DOHH2 (cell line): ENCODE results near the gene PLCB4.

Experiments
- H3F3A ChIP-seq: fragments of 200-600 bp; sonication (generic), shearing (Covaris generic); 2 replicates; pipeline ENCODE4 v1.6.0; 2016; ENCODE audit warnings: antibody characterized with exemption, mild to moderate bottlenecking; ENCODE audit not compliant: control insufficient read depth, insufficient read depth
- H3K27ac ChIP-seq: fragments of 200-600 bp; sonication (generic); 2 replicates; pipeline ENCODE4 v1.5.1; 2014; ENCODE audit warnings: low read depth, mild to moderate bottlenecking, low read length, moderate library complexity
- H3K27me3 ChIP-seq: fragments of 200-600 bp; sonication (generic); 2 replicates; pipeline ENCODE4 v1.6.1; 2014; ENCODE audit warnings: mild to moderate bottlenecking, low read length, mixed read lengths; ENCODE audit not compliant: control insufficient read depth
- H3K36me3 ChIP-seq: fragments of 200-600 bp; sonication (generic); 2 replicates; pipeline ENCODE4 v1.6.1; 2014; ENCODE audit warnings: mild to moderate bottlenecking, low read length, moderate library complexity, mixed read lengths; ENCODE audit not compliant: control insufficient read depth
- H3K4me1 ChIP-seq: fragments of 200-600 bp; sonication (generic); 2 replicates; pipeline ENCODE4 v1.6.1; 2014; ENCODE audit warnings: mild to moderate bottlenecking, low read length, mixed read lengths; ENCODE audit not compliant: control insufficient read depth
- H3K4me2 ChIP-seq: fragments of 200-600 bp; sonication (generic); 2 replicates; pipeline ENCODE4 v1.6.0; 2014; ENCODE audit warnings: mild to moderate bottlenecking, low read length, moderate library complexity
- H3K4me3 ChIP-seq: fragments of 200-600 bp; sonication (generic); 2 replicates; pipeline ENCODE4 v1.5.1; 2014; ENCODE audit warnings: mild to moderate bottlenecking, low read length, mixed read lengths
- H3K79me2 ChIP-seq: fragments of 200-600 bp; sonication (generic); 2 replicates; pipeline ENCODE4 v1.6.1; 2014; ENCODE audit warnings: mild to moderate bottlenecking, low read length, mixed read lengths; ENCODE audit not compliant: control insufficient read depth
- H3K9me2 ChIP-seq: fragments of 200-600 bp; sonication (generic); replicated peaks from 2 replicates; pipeline ENCODE4 v1.6.1; 2014; ENCODE audit warnings: mild to moderate bottlenecking, low read length, mixed read lengths; ENCODE audit not compliant: control insufficient read depth
- H3K9me3 ChIP-seq: fragments of 200-600 bp; sonication (generic); 2 replicates; pipeline ENCODE4 v1.6.1; 2014; ENCODE audit warnings: antibody characterized with exemption, low read length, mixed read lengths; ENCODE audit not compliant: control insufficient read depth, insufficient read depth
- H4K20me1 ChIP-seq: fragments of 200-600 bp; sonication (generic); 2 replicates; pipeline ENCODE4 v1.6.0; 2014; ENCODE audit warnings: low read depth, mild to moderate bottlenecking, antibody characterized with exemption, low read length, moderate library complexity; ENCODE audit not compliant: control insufficient read depth, insufficient read depth
- CTCF ChIP-seq: fragments of 200-600 bp; sonication (generic); IDR thresholded peaks from one replicate; pipeline ENCODE4 v1.5.1; 2014; ENCODE audit warnings: antibody characterized with exemption, mild to moderate bottlenecking, low read depth, low read length; ENCODE audit not compliant: poor library complexity, severe bottlenecking
- EZH2phosphoT487 ChIP-seq: fragments of 200-600 bp; sonication (generic); IDR thresholded peaks from 2 replicates; pipeline ENCODE4 v1.6.1; 2017; ENCODE audit warnings: borderline replicate concordance, mild to moderate bottlenecking, antibody characterized with exemption, low read length, moderate library complexity, mixed read lengths

The PLCB4 gene

DNA sequence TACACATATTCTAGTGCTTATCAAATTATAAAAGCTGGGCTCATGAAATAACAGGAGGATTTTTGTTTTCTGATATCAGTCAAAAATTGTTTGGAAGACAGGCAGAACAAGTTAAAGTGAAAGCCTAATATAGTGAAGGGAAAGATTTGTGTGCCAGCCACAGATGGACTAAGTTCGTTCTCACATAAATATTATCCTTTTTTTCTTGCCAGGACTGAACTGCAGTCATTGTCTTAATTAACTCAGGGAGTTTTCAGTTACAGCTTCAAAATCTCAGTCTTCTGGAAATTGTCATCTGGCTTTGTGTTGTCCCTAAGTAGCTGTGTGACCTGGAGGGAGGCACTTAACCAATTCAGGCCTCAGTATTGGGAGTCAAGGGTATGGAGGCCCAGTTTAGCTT, 40.7 kb downstream of the PLCB4 start:
- no peaks in the 10 kb centered on the region for H3K4me1 ChIP-seq
- H3F3A ChIP-seq: no peaks in the 10 kb centered on the region
- H3K4me3 ChIP-seq: no peak overlapping the region
- H3K27me3 ChIP-seq: no peaks in the 10 kb centered on the region
- H3K4me2 ChIP-seq: no peak overlapping the region
- H3K79me2 ChIP-seq: no peaks in the 10 kb centered on the region
- H3K9me2 ChIP-seq: no peaks in the 10 kb centered on the region
- H3K9me3 ChIP-seq: no peaks in the 10 kb centered on the region
- no peaks in the 10 kb centered on the region for H4K20me1 ChIP-seq
- H3K36me3 ChIP-seq: no peaks in the 10 kb centered on the region
- TF ChIP-seq EZH2phosphoT487: no peak
- TF ChIP-seq CTCF: no peak
- no peak overlapping the region for H3K27ac ChIP-seq

GRCh38 chr20:9110365-9110764, 41.5 kb downstream of the PLCB4 start:
- no peak overlapping the region for H3K4me2 ChIP-seq
- no peaks in the 10 kb centered on the region for H3K36me3 ChIP-seq
- no peaks in the 10 kb centered on the region for H3K9me3 ChIP-seq
- H3K27ac ChIP-seq: no peak overlapping the region
- H3K4me3 ChIP-seq: no peak overlapping the region
- TF ChIP-seq EZH2phosphoT487: no peak
- no peaks in the 10 kb centered on the region for H3K27me3 ChIP-seq
- no peaks in the 10 kb centered on the region for H4K20me1 ChIP-seq
- no peaks in the 10 kb centered on the region for H3K4me1 ChIP-seq
- H3K9me2 ChIP-seq: no peaks in the 10 kb centered on the region
- H3F3A ChIP-seq: no peaks in the 10 kb centered on the region
- H3K79me2 ChIP-seq: no peaks in the 10 kb centered on the region

DNA sequence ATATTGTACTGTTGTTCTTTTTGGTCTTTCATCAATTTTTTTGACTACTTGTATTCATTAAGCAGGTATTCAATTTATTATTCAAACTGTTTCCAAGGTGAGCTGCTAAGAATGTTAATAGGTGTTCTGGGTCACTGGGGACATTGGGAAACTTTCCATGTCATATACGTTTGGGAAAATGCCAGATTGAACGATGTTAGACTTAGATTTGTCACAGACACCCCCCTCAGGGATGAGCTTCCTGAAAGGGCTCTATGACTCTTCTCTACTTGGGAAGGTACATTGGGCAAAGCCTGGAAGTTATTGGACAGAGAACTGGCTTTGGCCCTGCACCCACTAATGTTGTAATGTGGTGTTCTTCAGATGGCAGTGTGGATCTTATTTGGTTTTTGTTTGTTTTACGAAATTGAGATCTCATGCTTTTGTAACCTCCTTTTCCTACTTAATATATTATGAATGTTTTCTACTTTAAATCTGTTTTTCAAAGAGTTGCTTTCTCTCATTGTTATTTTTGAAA, 42.1 kb downstream of the PLCB4 start:
- H3K27me3 ChIP-seq: no peaks in the 10 kb centered on the region
- no peaks in the 10 kb centered on the region for H4K20me1 ChIP-seq
- H3K4me2 ChIP-seq: no peak overlapping the region
- no peaks in the 10 kb centered on the region for H3K36me3 ChIP-seq
- no peak overlapping the region for H3K27ac ChIP-seq
- H3K79me2 ChIP-seq: no peaks in the 10 kb centered on the region
- H3K4me3 ChIP-seq: no peak overlapping the region
- TF ChIP-seq EZH2phosphoT487 (no peak), CTCF (no peak)
- H3K9me3 ChIP-seq: no peaks in the 10 kb centered on the region
- no peaks in the 10 kb centered on the region for H3F3A ChIP-seq
- no peaks in the 10 kb centered on the region for H3K9me2 ChIP-seq
- no peaks in the 10 kb centered on the region for H3K4me1 ChIP-seq

DNA sequence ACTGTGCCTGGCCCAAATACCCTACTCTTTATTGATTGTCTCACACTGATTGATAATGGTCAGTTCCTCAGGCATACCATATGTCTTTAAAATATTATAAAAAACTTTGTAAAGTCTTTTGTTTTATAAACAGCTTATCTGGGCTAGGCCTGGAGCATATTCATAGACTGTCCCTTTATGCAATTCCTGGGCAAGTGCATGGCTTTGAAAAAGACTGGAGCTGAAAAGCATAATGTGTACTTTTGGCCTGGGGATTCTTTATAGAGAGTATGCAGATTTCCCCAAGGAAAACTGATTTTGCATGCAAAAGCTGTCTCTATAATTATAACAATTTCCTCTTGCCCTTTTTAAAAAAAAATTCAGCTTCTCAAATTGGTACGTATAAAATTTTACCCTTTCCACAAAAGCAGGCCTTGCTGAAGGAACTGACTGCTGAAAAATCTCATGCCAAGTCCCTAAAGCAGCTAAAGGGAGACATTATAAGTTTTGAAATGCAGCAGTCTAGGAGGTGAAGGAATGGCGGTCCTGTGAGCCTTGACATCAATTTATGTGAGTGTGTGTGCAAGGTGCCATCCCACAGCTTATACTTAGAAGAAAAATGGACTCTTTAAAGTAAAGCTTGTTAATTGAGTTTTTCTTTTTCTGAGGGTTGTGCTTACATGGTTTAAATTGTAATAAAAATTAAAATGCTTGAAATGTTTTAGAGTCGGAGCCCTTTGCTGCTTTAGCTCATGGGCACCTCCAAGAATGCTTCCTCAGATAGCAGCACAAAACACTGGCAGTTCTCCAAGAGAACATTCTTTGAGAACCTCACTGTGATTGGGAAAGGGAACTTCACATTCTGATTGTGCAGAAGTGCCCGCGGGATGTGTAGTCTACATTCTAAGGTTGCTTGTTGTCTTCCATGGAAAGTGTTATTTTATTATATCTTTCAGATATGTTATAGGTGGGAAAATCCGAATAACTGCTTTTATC, 43.9 kb downstream of the PLCB4 start:
- Histone ChIP-seq H3K4me2 (no peak overlapping the region), H3K79me2 (no peaks in the 10 kb centered on the region), H3K4me3 (no peak overlapping the region), H4K20me1 (no peaks in the 10 kb centered on the region), H3K27ac (no peak overlapping the region), H3K27me3 (no peaks in the 10 kb centered on the region), H3K9me3 (no peaks in the 10 kb centered on the region), H3K9me2 (no peaks in the 10 kb centered on the region), H3K36me3 (no peaks in the 10 kb centered on the region), H3F3A (no peaks in the 10 kb centered on the region), H3K4me1 (no peaks in the 10 kb centered on the region)
- TF ChIP-seq CTCF (no peak), EZH2phosphoT487 (no peak)
